GM12892 (cell line): ENCODE measurements around the gene DNAAF9.

Experiments used
- POLR2A ChIP-seq: IDR thresholded peaks from 2 replicates; pipeline ENCODE4 v1.6.1; 2011; ENCODE audit warnings: low read depth, low read length, control low read depth
- POLR2AphosphoS5 ChIP-seq: IDR thresholded peaks from 2 replicates; pipeline ENCODE4 v1.6.1; 2011; ENCODE audit warnings: low read depth, low read length, control low read depth
- TAF1 ChIP-seq: IDR thresholded peaks from 2 replicates; pipeline ENCODE4 v1.6.1; 2011; ENCODE audit warnings: low read depth, mild to moderate bottlenecking, control low read depth, low read length, borderline replicate concordance

DNA sequence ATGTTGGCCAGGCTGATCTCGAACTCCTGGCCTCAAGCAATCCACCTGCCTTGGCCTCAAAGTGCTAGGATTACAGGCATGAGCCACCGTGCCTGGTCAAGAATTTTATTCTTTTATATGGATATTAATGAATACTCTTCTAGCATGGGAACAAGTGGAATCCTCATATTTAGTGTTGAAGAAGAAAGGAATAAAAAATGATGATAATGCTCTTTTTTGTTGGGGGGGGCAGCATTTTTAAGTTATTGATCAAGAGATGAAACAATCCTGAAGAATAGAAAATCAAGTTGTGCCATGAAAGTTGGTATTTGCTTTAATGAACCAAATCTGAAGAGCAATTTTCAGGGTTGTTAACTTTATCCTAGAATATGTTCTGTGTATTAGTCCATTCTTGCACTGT lies 6.7 kb upstream of the DNAAF9 start:
- TF ChIP-seq POLR2AphosphoS5 (no peak), POLR2A (no peak), TAF1 (no peak)
